Mesothelial cell of epicardium (in vitro differentiated cells): ENCODE results near the gene GPR84. TPM values are rescaled to one million over a fixed set of nuclear protein-coding genes. Genes with fewer than 3 reads are reported as not detected.

Experiments used
- DNase-seq, 2 experiments: peaks; one replicate each; pipeline ENCODE4 v3.0.0; 2021; ENCODE audit warnings: low spot score in 2 of 2; ENCODE audit not compliant: unreplicated experiment in 2 of 2
- H3K27ac Mint-ChIP-seq: 2 replicates; pipeline ENCODE4 v1.8.0; 2021; ENCODE audit warnings: mixed read lengths
- H3K27me3 Mint-ChIP-seq: 2 replicates; pipeline ENCODE4 v1.8.0; 2021; ENCODE audit warnings: low read depth, mixed read lengths
- H3K36me3 Mint-ChIP-seq: 2 replicates; pipeline ENCODE4 v1.8.0; 2021; ENCODE audit warnings: mixed read lengths
- H3K4me1 Mint-ChIP-seq: 2 replicates; pipeline ENCODE4 v1.8.0; 2021; ENCODE audit warnings: mixed read lengths
- H3K4me3 Mint-ChIP-seq: 2 replicates; pipeline ENCODE4 v1.8.0; 2021; ENCODE audit warnings: mild to moderate bottlenecking, moderate library complexity, mixed read lengths
- H3K9me3 Mint-ChIP-seq: 2 replicates; pipeline ENCODE4 v1.8.0; 2021; ENCODE audit warnings: mixed read lengths
- CTCF ChIP-seq: fragments of 200-600 bp; sonication (generic); IDR thresholded peaks from one replicate; pipeline ENCODE4 v1.5.0; 2021; ENCODE audit warnings: antibody characterized with exemption; ENCODE audit not compliant: unreplicated experiment
- total RNA-seq: library from RNA; stranded (reverse); gene quantifications from 3 replicates; pipeline ENCODE4 v1.2.1, GENCODE V29; 2021

The GPR84 gene
- total RNA-seq, 1 donor from 2014 or later, result 0.18 TPM

- peaks cover 51% of the 10 kb centered on the region for H3K4me1 Mint-ChIP-seq
Observed at GRCh38 chr12:54349036-54349435, 15.2 kb downstream of the GPR84 start.

GRCh38 chr12:54341378-54342300, 22.6 kb downstream of the GPR84 start:
- H3K27me3 Mint-ChIP-seq, result no peaks in the 10 kb centered on the region
- H3K4me1 Mint-ChIP-seq, result peaks cover 54% of the 10 kb centered on the region
- H3K9me3 Mint-ChIP-seq, result no peaks in the 10 kb centered on the region
- H3K27ac Mint-ChIP-seq, result peak overlapping the region; percentile 75
- no peak for TF ChIP-seq CTCF
- H3K4me3 Mint-ChIP-seq, result no peak overlapping the region
- DNase-seq, result no peak
- H3K36me3 Mint-ChIP-seq, result peaks cover 29% of the 10 kb centered on the region

More at GRCh38 chr12:54349036-54349435, 15.2 kb downstream of the GPR84 start:
- Mint-ChIP-seq H3K36me3 (peaks cover 23% of the 10 kb centered on the region), H3K4me3 (no peak overlapping the region), H3K27ac (peak overlapping the region; percentile 99), H3K9me3 (no peaks in the 10 kb centered on the region), H3K27me3 (no peaks in the 10 kb centered on the region)
- no peak for TF ChIP-seq CTCF
- no peak for DNase-seq

GRCh38 chr12:54340846-54341245, 23.4 kb downstream of the GPR84 start:
- no peak for TF ChIP-seq CTCF
- no peak for DNase-seq
- H3K4me1 Mint-ChIP-seq, result peaks cover 56% of the 10 kb centered on the region
- no peaks in the 10 kb centered on the region for H3K9me3 Mint-ChIP-seq
- no peak overlapping the region for H3K4me3 Mint-ChIP-seq
- H3K36me3 Mint-ChIP-seq, result peaks cover 28% of the 10 kb centered on the region
- peak overlapping the region; percentile 75 for H3K27ac Mint-ChIP-seq
- H3K27me3 Mint-ChIP-seq, result no peaks in the 10 kb centered on the region

GRCh38 chr12:54338698-54339296, 25.5 kb downstream of the GPR84 start:
- Mint-ChIP-seq H3K36me3 (peaks cover 21% of the 10 kb centered on the region), H3K4me3 (no peak overlapping the region), H3K27ac (peak overlapping the region; percentile 92), H3K4me1 (peaks cover 57% of the 10 kb centered on the region), H3K27me3 (no peaks in the 10 kb centered on the region), H3K9me3 (no peaks in the 10 kb centered on the region)
- TF ChIP-seq CTCF, result no peak
- no peak for DNase-seq

- Mint-ChIP-seq H3K27ac (peak overlapping the region; percentile 92), H3K36me3 (peaks cover 15% of the 10 kb centered on the region), H3K4me3 (no peak overlapping the region), H3K27me3 (no peaks in the 10 kb centered on the region), H3K4me1 (peaks cover 57% of the 10 kb centered on the region), H3K9me3 (no peaks in the 10 kb centered on the region)
- TF ChIP-seq CTCF, result no peak
- DNase-seq, result no peak
Observed at GRCh38 chr12:54337854-54338650, 26.2 kb downstream of the GPR84 start.
